GM18499 (cell line): ENCODE measurements around the gene BMP8B.
A peak's percentile ranks its signal among the peaks of the same experiment; 100 is the strongest.
"Not testable (repeated sequence)": the region's sequence is repeated elsewhere in the genome, so short reads cannot be mapped to it uniquely, and the experiment has no call there.

Experiments used
- ATAC-seq: cut with Tn5 transposase; IDR thresholded peaks from one replicate; pipeline ENCODE4 v1.9.1; 2021; ENCODE audit warnings: moderate number of reproducible peaks; ENCODE audit not compliant: insufficient read depth, unreplicated experiment

The BMP8B gene

GRCh38 chr1:39816415-39817090 lies 27.9 kb upstream of the BMP8B start:
- peak; percentile 16 for ATAC-seq

GRCh38 chr1:39812913-39813312 lies 24.2 kb upstream of the BMP8B start:
- no peak for ATAC-seq

GRCh38 chr1:39808784-39809517 lies 20.3 kb upstream of the BMP8B start:
- ATAC-seq = no peak

GRCh38 chr1:39805385-39805784 lies 16.7 kb upstream of the BMP8B start:
- ATAC-seq = no peak

GRCh38 chr1:39802496-39803260 lies 14.0 kb upstream of the BMP8B start:
- ATAC-seq = no peak

- no peak for ATAC-seq
Measured at GRCh38 chr1:39800471-39800835, 11.8 kb upstream of the BMP8B start.

- peak; percentile 32 for ATAC-seq
Measured at GRCh38 chr1:39799770-39800470, 11.3 kb upstream of the BMP8B start.

GRCh38 chr1:39798859-39799769 lies 10.4 kb upstream of the BMP8B start:
- peak; percentile 82 for ATAC-seq

- no peak for ATAC-seq
Measured at GRCh38 chr1:39795651-39796050, 7.0 kb upstream of the BMP8B start.

- ATAC-seq = no peak
Measured at GRCh38 chr1:39791838-39792237, 3.2 kb upstream of the BMP8B start.

GRCh38 chr1:39789571-39790110 lies 976 bp upstream of the BMP8B start:
- ATAC-seq = no peak

GRCh38 chr1:39788426-39788757 lies 273 bp downstream of the BMP8B start:
- ATAC-seq = no peak

- not testable (repeated sequence) for ATAC-seq
Measured at GRCh38 chr1:39787964-39788363, 701 bp downstream of the BMP8B start.

- ATAC-seq = no peak
Measured at GRCh38 chr1:39787468-39787867, 1.2 kb downstream of the BMP8B start.

- not testable (repeated sequence) for ATAC-seq
Measured at GRCh38 chr1:39787108-39787375, 1.6 kb downstream of the BMP8B start.

- ATAC-seq = not testable (repeated sequence)
Measured at GRCh38 chr1:39786303-39787107, 2.2 kb downstream of the BMP8B start.

- not testable (repeated sequence) for ATAC-seq
Measured at GRCh38 chr1:39782685-39783084, 6.0 kb downstream of the BMP8B start.

- ATAC-seq = no peak
Measured at GRCh38 chr1:39782103-39782502, 6.6 kb downstream of the BMP8B start.

- no peak for ATAC-seq
Measured at GRCh38 chr1:39781349-39781715, 7.3 kb downstream of the BMP8B start.
